ENCODE measurements around the gene RMI1.

RMI1 gene

GRCh38 chr9:83979812-83980394 lies 702 bp upstream of the RMI1 start, which contains the start of gene HNRNPK:
HNRNPK (minus strand) TSS chr9:83980215; CDS start chr9:83978252, 1,963 bp downstream.
- Histone ChIP-seq H3K9ac (ENCODE audit: low read length) (peak within 1 kb of the TSS; percentile 100), H3K27me3 (ENCODE audit: low read depth, low read length) (no peaks in the 10 kb centered on the region), H3K27ac (ENCODE audit: low read length) (peak within 1 kb of the TSS; percentile 95)

GRCh38 chr9:83981126-83981871 lies 694 bp downstream of the RMI1 start:
- Histone ChIP-seq H3K79me2 (ENCODE audit: low read length) (peaks cover 98% of the 10 kb centered on the region), H3K4me2 (ENCODE audit: low read length) (peak overlapping the region; percentile 66), H3K9me3 (ENCODE audit: insufficient read depth, low read length) (no peaks in the 10 kb centered on the region), H4K20me1 (ENCODE audit: insufficient read depth, low read length) (peaks cover 54% of the 10 kb centered on the region), H3K4me1 (ENCODE audit: low read length) (peaks cover 45% of the 10 kb centered on the region), H3K36me3 (replicated peaks; ENCODE audit: low read depth, low read length) (peaks cover 38% of the 10 kb centered on the region), H2AFZ (ENCODE audit: low read depth, low read length) (peak overlapping the region; percentile 32; the same call in 1 of the 2 replicates), H3K27me3 (ENCODE audit: low read depth, low read length) (no peaks in the 10 kb centered on the region), H3K27ac (ENCODE audit: low read length) (peak overlapping the region; percentile 95), H3K9ac (ENCODE audit: low read length) (peak overlapping the region; percentile 100), H3K4me3 (ENCODE audit: low read length) (peak overlapping the region; percentile 89)
- TF ChIP-seq EZH2phosphoT487 (IDR thresholded peaks at IDR 0.05; ENCODE audit: low read depth) (no peak), CTCF (IDR thresholded peaks at IDR 0.05; ENCODE audit: low read depth, low read length) (no peak)

More at GRCh38 chr9:83979812-83980394, 702 bp upstream of the RMI1 start, which contains the start of gene HNRNPK:
- peaks cover 98% of the 10 kb centered on the region for H3K79me2 ChIP-seq (ENCODE audit: low read length)
- H3K9me3 ChIP-seq (ENCODE audit: insufficient read depth, low read length), result no peaks in the 10 kb centered on the region
- peak within 1 kb of the TSS; percentile 89 for H3K4me3 ChIP-seq (ENCODE audit: low read length)
- peak within 1 kb of the TSS; percentile 82 for H3K4me2 ChIP-seq (ENCODE audit: low read length)
- H3K4me1 ChIP-seq (ENCODE audit: low read length), result peaks cover 47% of the 10 kb centered on the region
- no peak for TF ChIP-seq EZH2phosphoT487 (IDR thresholded peaks at IDR 0.05; ENCODE audit: low read depth)
- TF ChIP-seq CTCF (IDR thresholded peaks at IDR 0.05; ENCODE audit: low read depth, low read length), result no peak
- peaks cover 61% of the 10 kb centered on the region for H4K20me1 ChIP-seq (ENCODE audit: insufficient read depth, low read length)
- H3K36me3 ChIP-seq (replicated peaks; ENCODE audit: low read depth, low read length), result peaks cover 52% of the 10 kb centered on the region
- peak within 1 kb of the TSS; percentile 32; the same call in 1 of the 2 replicates for H2AFZ ChIP-seq (ENCODE audit: low read depth, low read length)

GRCh38 chr9:83986195-83986594 lies 5.6 kb downstream of the RMI1 start:
- H4K20me1 ChIP-seq (ENCODE audit: insufficient read depth, low read length), result peaks cover 47% of the 10 kb centered on the region
- TF ChIP-seq EZH2phosphoT487 (IDR thresholded peaks at IDR 0.05; ENCODE audit: low read depth) (no peak), CTCF (IDR thresholded peaks at IDR 0.05; ENCODE audit: low read depth, low read length) (no peak)
- H3K27ac ChIP-seq (ENCODE audit: low read length), result no peak overlapping the region; the same call in 1 of the 2 replicates
- no peaks in the 10 kb centered on the region for H3K27me3 ChIP-seq (ENCODE audit: low read depth, low read length)
- peaks cover 32% of the 10 kb centered on the region for H3K4me1 ChIP-seq (ENCODE audit: low read length)
- no peak overlapping the region for H3K4me3 ChIP-seq (ENCODE audit: low read length)
- no peaks in the 10 kb centered on the region for H3K9me3 ChIP-seq (ENCODE audit: insufficient read depth, low read length)
- H3K36me3 ChIP-seq (replicated peaks; ENCODE audit: low read depth, low read length), result peaks cover 24% of the 10 kb centered on the region
- H2AFZ ChIP-seq (ENCODE audit: low read depth, low read length), result no peak overlapping the region
- H3K9ac ChIP-seq (ENCODE audit: low read length), result no peak overlapping the region
- peak overlapping the region; percentile 30; the same call in 1 of the 2 replicates for H3K4me2 ChIP-seq (ENCODE audit: low read length)
- peaks cover 95% of the 10 kb centered on the region for H3K79me2 ChIP-seq (ENCODE audit: low read length)

- H4K20me1 ChIP-seq (ENCODE audit: insufficient read depth, low read length), result peaks cover 47% of the 10 kb centered on the region
- no peak overlapping the region for H3K4me3 ChIP-seq (ENCODE audit: low read length)
- H3K27ac ChIP-seq (ENCODE audit: low read length), result no peak overlapping the region; the same call in 1 of the 2 replicates
- H3K9me3 ChIP-seq (ENCODE audit: insufficient read depth, low read length), result no peaks in the 10 kb centered on the region
- H2AFZ ChIP-seq (ENCODE audit: low read depth, low read length), result no peak overlapping the region
- no peak for TF ChIP-seq CTCF (IDR thresholded peaks at IDR 0.05; ENCODE audit: low read depth, low read length)
- no peak for TF ChIP-seq EZH2phosphoT487 (IDR thresholded peaks at IDR 0.05; ENCODE audit: low read depth)
- H3K9ac ChIP-seq (ENCODE audit: low read length), result no peak overlapping the region
- H3K4me1 ChIP-seq (ENCODE audit: low read length), result peaks cover 32% of the 10 kb centered on the region
- peaks cover 95% of the 10 kb centered on the region for H3K79me2 ChIP-seq (ENCODE audit: low read length)
- H3K36me3 ChIP-seq (replicated peaks; ENCODE audit: low read depth, low read length), result peaks cover 24% of the 10 kb centered on the region
- H3K27me3 ChIP-seq (ENCODE audit: low read depth, low read length), result no peaks in the 10 kb centered on the region
- H3K4me2 ChIP-seq (ENCODE audit: low read length), result 0 out of 2 replicates have a peak overlapping the region, but pooled peaks have one; percentile 30
Observed at GRCh38 chr9:83986765-83987401, 6.3 kb downstream of the RMI1 start.
